ENCODE data around the gene NMT2. TPM values are rescaled to one million over a fixed set of nuclear protein-coding genes. Genes with fewer than 3 reads are reported as not detected.

NMT2 gene
- total and polyA plus RNA-seq, 10 of the 15 experiments (the other 5 are each of a cell fraction or from before 2014, with no cell fraction given) = 4.9 to 12.0 (median 9.2) TPM

DNA sequence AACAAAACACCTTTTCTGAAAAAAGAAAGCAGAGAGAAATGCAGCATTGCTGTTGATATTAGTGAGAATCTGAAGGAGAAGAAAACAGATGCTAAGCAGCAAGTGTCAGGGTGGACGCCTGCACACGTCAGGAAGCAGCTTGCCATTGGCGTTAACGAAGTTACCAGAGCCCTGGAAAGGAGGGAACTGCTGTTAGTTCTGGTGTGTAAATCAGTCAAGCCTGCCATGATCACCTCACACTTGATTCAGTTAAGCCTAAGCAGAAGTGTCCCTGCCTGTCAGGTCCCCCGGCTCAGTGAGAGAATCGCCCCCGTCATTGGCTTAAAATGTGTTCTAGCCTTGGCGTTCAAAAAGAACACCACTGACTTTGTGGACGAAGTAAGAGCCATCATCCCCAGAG lies 65.0 kb downstream of the NMT2 start:
- Histone ChIP-seq H3K36me3 (ENCODE audit: control insufficient read depth in 2 of 2, insufficient read depth in 2 of 2, low read length in 1 of 2) (peaks cover 2 to 12% of the 10 kb centered on the region in 2 experiments; a peak in 3 of 4 replicates), H4K20me1 (ENCODE audit: control insufficient read depth, insufficient read depth) (no peaks in the 10 kb centered on the region; the same call in 1 of the 2 replicates), H3K4me1 (ENCODE audit: control insufficient read depth, insufficient read depth, low read length) (no peaks in the 10 kb centered on the region), H3K79me2 (ENCODE audit: control insufficient read depth, insufficient read depth, low read length) (peaks cover 23% of the 10 kb centered on the region), H3K4me2 (ENCODE audit: control insufficient read depth, insufficient read depth) (no peak overlapping the region), H3K9me3 (replicated peaks; ENCODE audit: control insufficient read depth, insufficient read depth, low read length) (no peaks in the 10 kb centered on the region), H3K27me3 (replicated peaks in 1 of 2; ENCODE audit: control insufficient read depth in 2 of 2, insufficient read depth in 2 of 2, low read length in 1 of 2) (no peaks in the 10 kb centered on the region), H3K4me3 (no peak overlapping the region), H3K27ac (ENCODE audit: control insufficient read depth, insufficient read depth) (no peak overlapping the region), H3K9ac (ENCODE audit: control insufficient read depth, insufficient read depth, low read length) (no peak overlapping the region), H2AFZ (ENCODE audit: control insufficient read depth, low read depth, low read length) (no peak overlapping the region)
- no TSS peak for BruUV-seq (replicated peaks)
- SMC1A ChIA-PET (ENCODE audit: uncharacterized antibody, unreplicated experiment) = interaction anchor here (1.7 kb wide), 1 partner anchor 19 kb away, joined by 3 read pairs; no protein-coding TSS in a partner anchor
- 96% methylated on average over 9 of the region's 9 CpGs for WGBS (ENCODE audit: insufficient coverage, insufficient replicate concordance, low lambda C conversion rate, missing lambda C conversion rate)
- intact Hi-C loops (cut with micrococcal nuclease; ENCODE audit: unreplicated experiment) = loop anchor here (10.0 kb wide), 1 partner anchor 219 kb away; no protein-coding TSS in a partner anchor
- DNase-seq (ENCODE audit: low read depth, low spot score) (no peak), ATAC-seq (no peak), FAIRE-seq (no peak)
- RAD21 ChIA-PET (ENCODE audit: unreplicated experiment) = no interaction called here
- in situ Hi-C loops (cut with MboI) = no loop called here
- CTCF ChIA-PET = interaction anchor here (1.0 to 4.2 kb wide), 3 partner anchors 10 to 63 kb away, joined by 3 to 38 read pairs (median 4); partner anchors contain the start of gene NMT2
- POLR2A ChIA-PET = no interaction called here
- TF ChIP-seq, protein P1, sequence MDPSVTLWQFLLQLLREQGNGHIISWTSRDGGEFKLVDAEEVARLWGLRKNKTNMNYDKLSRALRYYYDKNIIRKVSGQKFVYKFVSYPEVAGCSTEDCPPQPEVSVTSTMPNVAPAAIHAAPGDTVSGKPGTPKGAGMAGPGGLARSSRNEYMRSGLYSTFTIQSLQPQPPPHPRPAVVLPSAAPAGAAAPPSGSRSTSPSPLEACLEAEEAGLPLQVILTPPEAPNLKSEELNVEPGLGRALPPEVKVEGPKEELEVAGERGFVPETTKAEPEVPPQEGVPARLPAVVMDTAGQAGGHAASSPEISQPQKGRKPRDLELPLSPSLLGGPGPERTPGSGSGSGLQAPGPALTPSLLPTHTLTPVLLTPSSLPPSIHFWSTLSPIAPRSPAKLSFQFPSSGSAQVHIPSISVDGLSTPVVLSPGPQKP (IDR thresholded peaks at IDR 0.05; ENCODE audit: low read depth, low read length) = no peak
- TF ChIP-seq, protein P2, sequence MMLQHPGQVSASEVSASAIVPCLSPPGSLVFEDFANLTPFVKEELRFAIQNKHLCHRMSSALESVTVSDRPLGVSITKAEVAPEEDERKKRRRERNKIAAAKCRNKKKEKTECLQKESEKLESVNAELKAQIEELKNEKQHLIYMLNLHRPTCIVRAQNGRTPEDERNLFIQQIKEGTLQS (IDR thresholded peaks at IDR 0.05; ENCODE audit: borderline replicate concordance, extremely low read depth, low read depth, low read length) = no peak
- TF ChIP-seq JUND (IDR thresholded peaks at IDR 0.05; ENCODE audit: low read depth, low read length) (no peak), TCF7 (IDR thresholded peaks at IDR 0.05; ENCODE audit: borderline replicate concordance) (no peak), EP300 (IDR thresholded peaks at IDR 0.05; ENCODE audit: borderline replicate concordance in 1 of 2, control insufficient read depth in 1 of 2, low read depth in 2 of 2, low read length in 2 of 2) (no peak), SMAD5 (IDR thresholded peaks at IDR 0.05; ENCODE audit: low read depth) (no peak), HDAC6 (IDR thresholded peaks at IDR 0.05; ENCODE audit: unreplicated experiment) (no peak), RB1 (IDR thresholded peaks at IDR 0.05; ENCODE audit: borderline replicate concordance) (no peak), LARP7 (IDR thresholded peaks at IDR 0.05) (no peak), EZH2 (IDR thresholded peaks at IDR 0.05; ENCODE audit: borderline replicate concordance, control insufficient read depth, low read depth, low read length) (no peak), RUNX3 (IDR thresholded peaks at IDR 0.05; ENCODE audit: low read length) (no peak)
- TF ChIP-seq, protein P3, sequence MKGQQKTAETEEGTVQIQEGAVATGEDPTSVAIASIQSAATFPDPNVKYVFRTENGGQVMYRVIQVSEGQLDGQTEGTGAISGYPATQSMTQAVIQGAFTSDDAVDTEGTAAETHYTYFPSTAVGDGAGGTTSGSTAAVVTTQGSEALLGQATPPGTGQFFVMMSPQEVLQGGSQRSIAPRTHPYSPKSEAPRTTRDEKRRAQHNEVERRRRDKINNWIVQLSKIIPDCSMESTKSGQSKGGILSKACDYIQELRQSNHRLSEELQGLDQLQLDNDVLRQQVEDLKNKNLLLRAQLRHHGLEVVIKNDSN (IDR thresholded peaks at IDR 0.05; ENCODE audit: borderline replicate concordance, extremely low read length, insufficient read depth, low read depth, low read length) = no peak
- TF ChIP-seq, protein P4, sequence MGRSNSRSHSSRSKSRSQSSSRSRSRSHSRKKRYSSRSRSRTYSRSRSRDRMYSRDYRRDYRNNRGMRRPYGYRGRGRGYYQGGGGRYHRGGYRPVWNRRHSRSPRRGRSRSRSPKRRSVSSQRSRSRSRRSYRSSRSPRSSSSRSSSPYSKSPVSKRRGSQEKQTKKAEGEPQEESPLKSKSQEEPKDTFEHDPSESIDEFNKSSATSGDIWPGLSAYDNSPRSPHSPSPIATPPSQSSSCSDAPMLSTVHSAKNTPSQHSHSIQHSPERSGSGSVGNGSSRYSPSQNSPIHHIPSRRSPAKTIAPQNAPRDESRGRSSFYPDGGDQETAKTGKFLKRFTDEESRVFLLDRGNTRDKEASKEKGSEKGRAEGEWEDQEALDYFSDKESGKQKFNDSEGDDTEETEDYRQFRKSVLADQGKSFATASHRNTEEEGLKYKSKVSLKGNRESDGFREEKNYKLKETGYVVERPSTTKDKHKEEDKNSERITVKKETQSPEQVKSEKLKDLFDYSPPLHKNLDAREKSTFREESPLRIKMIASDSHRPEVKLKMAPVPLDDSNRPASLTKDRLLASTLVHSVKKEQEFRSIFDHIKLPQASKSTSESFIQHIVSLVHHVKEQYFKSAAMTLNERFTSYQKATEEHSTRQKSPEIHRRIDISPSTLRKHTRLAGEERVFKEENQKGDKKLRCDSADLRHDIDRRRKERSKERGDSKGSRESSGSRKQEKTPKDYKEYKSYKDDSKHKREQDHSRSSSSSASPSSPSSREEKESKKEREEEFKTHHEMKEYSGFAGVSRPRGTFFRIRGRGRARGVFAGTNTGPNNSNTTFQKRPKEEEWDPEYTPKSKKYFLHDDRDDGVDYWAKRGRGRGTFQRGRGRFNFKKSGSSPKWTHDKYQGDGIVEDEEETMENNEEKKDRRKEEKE (IDR thresholded peaks at IDR 0.05) = no peak
- TF ChIP-seq, protein P5, sequence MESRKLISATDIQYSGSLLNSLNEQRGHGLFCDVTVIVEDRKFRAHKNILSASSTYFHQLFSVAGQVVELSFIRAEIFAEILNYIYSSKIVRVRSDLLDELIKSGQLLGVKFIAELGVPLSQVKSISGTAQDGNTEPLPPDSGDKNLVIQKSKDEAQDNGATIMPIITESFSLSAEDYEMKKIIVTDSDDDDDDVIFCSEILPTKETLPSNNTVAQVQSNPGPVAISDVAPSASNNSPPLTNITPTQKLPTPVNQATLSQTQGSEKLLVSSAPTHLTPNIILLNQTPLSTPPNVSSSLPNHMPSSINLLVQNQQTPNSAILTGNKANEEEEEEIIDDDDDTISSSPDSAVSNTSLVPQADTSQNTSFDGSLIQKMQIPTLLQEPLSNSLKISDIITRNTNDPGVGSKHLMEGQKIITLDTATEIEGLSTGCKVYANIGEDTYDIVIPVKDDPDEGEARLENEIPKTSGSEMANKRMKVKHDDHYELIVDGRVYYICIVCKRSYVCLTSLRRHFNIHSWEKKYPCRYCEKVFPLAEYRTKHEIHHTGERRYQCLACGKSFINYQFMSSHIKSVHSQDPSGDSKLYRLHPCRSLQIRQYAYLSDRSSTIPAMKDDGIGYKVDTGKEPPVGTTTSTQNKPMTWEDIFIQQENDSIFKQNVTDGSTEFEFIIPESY (IDR thresholded peaks at IDR 0.05) = no peak

All from GM12878 (cell line).